Measurements from ENCODE around the gene ZNF692.
"Not testable (repeated sequence)": the region's sequence is repeated elsewhere in the genome, so short reads cannot be mapped to it uniquely, and the experiment has no call there.

ZNF692 gene

DNA sequence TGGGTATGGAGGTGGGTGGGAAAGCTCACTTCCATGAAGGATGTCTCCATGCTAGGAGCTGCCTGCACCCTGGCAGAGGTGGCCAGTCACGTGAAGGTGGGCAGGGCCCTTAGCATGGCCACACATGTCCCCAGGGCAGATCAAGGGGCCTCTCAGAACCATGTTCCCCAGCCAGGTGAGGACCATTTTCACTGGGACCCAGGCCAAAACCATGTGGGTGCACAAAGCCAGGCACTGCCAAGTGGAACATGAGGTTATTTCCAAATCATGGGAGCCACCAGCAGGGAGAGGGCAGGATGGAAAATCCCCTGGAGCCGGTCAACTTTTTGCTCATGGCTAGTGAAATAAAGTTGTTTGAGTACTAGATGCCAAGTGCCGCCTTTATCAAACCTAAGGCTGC lies 9.7 kb downstream of the ZNF692 start:
- DNase-seq, result no peak

DNA sequence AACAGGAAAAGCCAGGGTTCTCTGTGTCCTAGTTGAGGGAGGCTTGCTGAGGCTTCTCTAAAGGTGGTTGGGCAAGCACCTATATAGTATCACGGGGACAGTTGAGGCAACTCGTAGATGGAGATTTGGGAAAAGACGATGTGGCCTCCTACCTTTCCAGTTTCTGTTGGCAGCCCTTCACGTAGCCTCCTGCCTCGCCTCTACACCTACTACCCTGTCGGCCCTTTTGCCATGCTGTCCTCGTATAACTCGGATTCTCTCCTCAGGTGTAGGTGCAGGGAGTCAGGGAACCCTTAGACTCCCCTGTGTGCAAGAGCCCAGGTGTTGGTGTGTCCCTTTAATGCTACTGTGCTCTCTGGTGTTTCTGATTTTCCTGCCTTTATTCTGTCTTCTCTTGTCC lies 10.3 kb downstream of the ZNF692 start:
- no peak for DNase-seq

DNA sequence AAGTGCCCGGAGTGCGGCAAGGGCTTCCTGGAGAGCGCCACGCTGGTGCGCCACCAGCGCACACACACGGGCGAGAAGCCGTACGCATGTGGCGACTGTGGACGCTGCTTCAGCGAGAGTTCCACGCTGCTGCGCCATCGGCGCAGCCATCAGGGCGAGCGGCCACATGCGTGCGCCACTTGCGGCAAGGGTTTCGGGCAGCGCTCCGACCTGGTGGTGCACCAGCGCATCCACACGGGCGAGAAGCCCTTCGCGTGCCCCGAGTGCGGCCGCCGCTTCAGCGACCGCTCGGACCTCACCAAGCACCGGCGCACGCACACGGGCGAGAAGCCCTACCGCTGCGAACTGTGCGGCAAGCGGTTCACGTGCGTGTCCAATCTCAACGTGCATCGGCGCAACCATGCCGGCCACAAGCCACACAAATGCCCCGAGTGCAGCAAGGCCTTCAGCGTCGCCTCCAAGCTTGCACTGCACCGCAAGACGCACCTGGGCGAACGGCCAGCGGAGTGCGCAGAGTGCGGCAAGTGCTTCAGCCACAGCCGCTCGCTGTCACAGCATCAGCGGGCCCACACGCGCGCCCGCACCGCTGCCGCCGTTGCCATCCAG lies 10.8 kb downstream of the ZNF692 start:
- no peak for DNase-seq

DNA sequence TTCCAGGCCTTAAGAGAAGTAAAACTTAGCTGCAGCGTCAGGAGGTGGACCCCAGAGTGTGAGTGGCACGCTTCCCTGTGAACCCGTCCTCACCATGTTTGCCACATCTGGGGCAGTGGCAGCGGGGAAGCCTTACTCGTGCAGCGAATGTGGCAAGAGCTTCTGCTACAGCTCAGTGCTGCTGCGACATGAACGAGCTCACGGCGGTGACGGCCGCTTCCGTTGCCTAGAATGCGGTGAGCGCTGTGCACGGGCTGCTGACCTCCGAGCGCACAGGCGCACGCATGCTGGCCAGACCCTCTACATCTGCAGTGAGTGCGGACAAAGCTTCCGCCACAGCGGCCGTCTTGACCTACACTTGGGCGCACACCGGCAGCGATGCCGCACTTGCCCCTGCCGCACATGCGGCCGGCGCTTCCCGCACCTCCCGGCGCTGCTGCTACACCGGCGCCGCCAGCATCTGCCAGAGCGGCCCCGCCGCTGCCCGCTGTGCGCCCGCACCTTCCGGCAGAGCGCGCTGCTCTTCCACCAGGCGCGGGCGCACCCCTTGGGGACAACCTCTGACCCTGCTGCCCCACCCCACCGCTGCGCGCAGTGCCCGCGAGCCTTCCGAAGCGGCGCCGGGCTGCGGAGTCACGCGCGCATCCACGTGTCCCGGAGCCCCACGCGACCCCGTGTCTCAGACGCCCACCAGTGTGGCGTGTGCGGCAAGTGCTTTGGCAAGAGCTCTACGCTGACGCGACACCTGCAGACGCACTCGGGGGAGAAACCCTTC lies 11.5 kb downstream of the ZNF692 start:
- no peak for DNase-seq

DNA sequence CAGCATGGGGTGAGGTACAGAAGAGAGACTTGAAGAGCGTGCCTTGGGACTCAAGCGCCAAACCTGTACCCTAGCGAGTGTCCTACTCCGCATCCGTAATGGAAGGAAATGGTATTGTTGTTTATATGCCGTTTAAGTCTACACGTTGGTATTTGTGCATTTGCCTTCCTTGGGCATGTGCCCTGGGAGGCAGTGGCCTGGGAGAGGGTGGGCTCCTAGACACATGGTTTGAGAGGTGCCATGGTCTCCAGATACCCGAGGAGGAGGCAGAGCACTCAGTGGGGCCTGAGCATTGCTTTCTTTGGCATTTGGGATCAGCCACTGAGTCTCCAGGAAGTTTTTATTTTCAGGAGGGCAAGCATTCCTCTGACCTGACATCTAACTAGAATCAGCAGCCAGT lies 14.4 kb downstream of the ZNF692 start:
- no peak for DNase-seq

DNA sequence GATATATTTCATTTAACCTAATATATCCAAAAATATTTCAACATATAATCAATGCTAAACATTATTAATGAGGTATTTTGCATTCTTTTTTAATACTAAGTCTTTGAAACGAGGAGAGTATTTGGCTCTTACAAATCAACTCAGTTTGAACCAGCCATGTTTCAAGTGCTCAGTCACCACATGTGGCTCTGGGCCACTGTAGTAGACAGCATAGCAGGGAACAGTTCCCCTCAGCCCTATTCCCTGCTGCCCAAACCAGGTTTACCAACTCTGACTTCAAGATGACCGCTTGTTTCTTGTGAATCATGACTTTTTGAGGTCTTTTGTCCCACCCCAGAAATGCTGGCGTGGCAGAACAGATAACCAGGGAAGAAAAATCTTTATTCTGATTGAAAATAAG lies 15.2 kb downstream of the ZNF692 start:
- no peak for DNase-seq

DNA sequence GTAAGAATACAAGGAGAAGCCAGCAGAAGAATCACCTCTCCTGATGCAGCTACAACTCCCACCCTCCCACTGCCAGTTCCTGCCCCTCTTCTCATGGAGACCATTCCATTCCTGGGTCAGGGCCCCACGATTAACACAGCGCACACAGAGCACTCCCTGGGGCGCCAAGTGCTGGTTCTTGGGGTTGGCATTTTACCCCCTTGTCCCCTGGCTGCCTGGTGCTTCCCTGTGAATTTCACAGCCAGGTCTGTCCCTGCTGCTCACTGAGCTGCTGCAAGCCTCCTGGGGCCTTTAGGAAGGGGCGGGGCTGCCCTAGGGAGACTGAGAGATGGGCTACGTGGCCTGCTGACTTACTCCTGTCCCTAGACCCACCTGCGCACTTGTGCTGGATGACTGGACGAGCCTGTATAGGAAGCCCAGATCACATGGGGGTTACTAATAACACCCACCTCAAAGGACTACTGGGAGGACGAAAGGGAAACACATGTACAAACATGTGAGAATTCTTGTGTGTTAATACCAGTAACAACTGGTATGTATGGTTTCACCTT lies 16.0 kb downstream of the ZNF692 start:
- no peak for DNase-seq

DNA sequence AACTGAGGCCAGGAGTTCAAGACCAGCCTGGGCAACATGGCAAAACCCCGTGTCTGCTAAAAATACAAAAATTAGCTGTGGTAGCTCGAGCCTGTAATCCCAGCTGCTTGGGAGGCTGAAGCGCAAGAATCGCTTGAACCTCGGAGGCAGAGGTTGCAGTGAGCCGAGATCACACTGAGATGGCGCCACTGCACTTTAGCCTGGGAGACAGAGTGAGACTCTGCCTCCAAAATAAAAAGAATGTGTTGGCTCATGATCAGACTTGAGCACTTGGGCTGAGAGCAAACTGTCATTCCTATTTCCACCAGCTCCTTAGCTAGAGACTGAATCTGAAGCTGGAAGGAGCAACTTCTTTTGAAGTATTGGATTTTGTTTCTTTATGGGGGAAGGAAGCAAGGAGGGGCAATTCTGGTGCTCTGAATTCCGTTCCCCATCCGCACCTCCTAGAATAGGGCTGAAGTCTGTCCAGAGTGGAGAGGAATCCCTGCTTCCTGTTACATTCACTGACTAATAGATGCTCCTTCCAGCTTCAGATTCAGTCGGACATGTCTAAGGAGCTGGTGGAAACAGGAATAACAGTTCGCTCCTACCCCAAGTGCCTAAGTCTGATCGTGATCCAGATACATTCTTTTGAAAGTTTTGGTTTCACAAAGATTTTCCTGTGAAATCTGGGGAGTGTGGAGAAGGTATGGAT lies 17.0 kb downstream of the ZNF692 start:
- DNase-seq, result peak in 1 of 3 experiments; percentile 11

DNA sequence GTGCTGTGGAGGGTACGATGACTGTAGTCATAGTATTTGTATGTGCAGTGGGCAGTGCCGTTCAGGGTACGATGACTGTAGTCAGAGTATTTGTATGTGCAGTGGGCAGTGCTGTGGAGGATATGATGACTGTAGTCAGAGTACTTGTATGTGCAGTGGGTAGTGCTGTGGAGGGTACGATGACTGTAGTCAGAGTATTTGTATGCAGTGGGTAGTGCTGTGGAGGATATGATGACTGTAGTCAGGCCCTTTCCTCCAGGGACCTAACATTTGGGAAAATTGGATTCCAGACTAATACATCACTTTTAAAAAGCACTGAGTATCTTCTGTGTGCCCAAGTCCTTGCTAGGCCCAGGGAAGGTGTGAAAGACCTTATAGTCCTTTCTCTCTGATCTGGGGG lies 17.9 kb downstream of the ZNF692 start:
- DNase-seq, result no peak

DNA sequence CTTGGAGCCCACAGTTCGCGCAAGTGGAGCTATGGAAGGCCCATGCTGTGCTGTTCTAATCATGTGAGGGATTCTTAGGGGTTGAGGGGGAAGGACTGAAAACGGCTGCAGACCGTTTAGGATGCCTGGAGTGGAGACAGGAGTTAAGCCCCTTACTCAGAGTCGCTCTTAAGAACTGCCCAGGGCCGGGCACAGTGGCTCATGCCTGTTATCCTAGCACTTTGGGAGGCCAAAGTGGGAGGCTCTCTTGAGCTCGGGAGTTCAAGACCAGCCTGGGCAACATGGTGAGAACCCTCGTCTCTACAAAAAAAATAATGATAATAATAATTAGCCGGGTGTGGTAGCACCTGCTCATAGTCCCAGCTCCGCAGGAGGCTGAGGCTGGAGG lies 19.7 kb downstream of the ZNF692 start:
- peak in 1 of 3 experiments; percentile 82 for DNase-seq

DNA sequence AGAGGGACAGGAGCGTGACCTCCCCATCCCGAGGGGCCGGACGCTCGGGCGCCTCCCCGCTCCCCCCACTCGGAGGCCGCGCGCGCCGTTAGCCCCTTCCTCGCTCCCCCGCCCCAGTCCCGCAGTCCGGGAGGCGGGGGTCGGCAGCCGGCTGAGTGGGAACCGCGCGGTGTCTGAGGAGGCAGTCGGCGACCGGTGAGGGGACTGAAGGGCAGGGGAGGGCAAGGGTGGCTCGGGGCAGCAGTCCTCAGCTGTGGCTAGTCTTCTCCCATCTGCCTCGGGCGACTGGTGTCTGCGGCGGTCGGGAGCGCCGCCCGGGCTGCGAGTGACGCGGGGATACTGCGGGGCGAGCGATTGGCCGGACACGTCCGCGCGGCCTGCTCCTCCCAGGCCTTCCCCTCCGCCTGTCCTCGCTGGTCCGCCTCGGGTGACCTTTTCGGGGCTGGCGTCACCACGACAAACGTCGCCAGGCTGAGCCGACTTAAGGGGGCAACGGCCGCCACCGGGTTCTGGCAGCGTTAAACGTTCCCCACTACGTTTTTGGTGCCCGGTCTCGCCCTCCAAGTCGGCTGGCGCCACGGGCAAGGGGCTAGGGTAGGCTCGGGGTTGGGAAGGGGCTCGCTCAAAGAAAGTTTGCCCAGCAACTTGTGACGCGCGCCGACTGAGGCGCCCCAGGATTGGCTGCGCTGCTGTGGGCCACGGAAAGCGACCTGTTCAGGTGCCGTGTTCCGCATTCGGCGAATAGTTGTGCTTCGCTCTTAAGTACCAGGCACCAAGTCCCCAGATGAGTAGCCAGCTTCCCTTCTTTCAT lies 20.3 kb downstream of the ZNF692 start:
- peak; percentile 77 to 93 (median 91) for DNase-seq

DNA sequence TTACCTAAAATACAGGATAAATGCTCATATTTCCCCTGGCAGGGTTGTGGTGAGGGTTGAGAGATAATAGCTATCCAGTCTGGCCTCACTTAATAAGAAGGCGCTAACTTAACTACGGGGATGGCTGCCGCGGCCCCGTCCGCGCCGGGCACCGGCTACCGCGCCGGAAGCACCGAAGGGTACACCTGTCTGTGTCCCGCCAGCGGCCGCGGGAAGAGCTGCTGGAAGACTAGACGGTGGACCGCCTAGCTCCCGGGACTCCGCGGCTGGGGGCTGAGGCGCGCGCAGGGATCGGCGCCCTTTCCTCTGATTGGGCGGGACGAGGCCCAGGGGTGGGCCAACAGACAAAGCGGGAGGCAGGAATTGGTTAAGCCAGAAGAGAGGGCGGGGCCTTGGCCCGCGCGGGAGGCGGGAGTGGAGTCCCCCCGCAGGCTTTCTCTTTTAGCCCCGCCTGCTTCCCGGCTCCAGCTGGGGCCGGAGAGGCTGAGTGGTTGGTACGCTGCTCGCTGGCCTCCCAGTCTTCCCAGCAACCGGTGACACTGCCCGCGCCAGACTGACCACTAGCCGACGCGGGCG lies 21.0 kb downstream of the ZNF692 start, which contains the start of gene ZNF672:
Gene ZNF672, plus strand, starts transcription at position 444 of the 576 bp plus-strand sequence. CDS start 9,051 bp downstream, outside the sequence.
- peak; percentile 94 to 99 (median 97) for DNase-seq

DNA sequence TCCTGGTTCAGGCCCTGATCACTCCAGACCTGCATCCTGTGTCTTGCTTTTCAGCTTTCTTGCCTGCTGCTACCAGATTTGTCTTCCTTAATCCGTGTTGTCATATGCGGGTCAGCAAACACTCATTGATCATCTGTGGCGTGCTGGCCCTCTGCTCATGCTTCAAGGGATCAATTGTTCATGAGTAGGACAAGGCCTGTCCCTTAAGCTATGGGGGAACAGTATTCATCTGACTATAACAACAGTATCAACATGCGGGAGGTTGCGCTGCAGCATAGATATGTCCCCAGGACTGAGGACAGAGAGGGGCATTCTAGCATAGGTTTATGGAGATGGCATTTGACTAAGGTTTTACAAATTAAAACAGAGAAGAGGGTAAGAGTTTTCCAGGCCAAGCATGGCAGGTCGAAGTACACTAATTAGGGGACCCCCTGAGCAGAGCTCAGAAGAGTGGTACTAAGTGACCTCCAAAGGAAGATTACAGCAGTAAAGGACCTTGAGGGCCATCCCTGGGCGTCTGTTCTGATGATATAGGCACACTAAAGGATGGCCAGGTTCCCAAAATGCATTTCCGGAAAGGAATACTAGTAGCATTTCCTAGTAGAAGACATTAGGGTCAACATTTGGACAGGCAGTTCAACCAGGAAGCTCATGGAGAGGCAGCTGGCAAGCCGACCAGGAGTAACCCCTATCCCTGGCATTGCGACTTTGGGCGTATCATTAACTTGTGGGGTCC lies 21.7 kb downstream of the ZNF692 start:
- DNase-seq, result peak in 1 of 3 experiments; percentile 48

DNA sequence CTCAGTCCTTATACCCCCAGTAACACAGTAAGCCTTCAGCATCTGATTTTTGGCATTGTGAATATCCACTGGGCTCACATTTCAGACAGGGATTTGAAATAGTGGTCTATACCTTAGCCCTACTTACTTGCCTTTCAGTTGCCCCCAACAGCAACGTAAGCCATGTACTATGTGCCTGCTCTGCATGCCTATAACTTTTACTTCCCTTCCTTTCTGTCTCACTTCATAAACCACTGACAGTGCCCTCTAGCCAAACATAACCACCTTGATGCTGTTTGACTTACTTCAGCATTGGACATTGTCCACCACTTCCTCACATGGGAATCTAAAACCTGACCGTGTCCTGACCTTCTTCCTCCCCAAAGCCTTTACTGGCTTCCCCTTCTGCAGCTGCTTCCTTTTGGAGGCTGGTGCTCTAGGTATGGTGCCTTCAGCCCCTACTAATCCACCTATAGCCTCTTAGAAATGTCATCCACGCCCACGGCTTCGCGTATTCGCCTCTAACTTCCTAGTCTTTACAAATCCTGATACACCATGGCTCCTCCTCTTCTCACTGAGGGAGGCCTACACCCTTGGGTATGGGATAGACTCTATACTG lies 24.4 kb downstream of the ZNF692 start:
- no peak for DNase-seq

DNA sequence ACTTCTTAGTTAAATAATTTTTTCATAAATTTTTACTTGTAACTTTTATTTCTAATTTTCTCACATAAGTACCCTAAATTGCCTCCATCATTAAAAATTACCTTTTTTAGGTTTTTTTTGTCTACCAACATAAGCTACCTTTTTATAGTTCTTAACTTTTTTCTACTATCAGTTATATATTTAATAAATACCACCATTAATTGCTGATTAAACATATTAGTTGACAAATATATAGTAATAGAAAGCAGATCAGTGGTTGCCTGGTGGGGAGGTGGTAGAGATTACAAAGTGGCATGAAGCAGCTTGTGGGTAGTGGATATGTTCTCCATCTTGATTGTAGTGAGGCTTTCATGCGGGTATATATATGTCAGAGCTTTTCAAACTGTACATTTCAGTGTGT lies 27.0 kb downstream of the ZNF692 start:
- no peak for DNase-seq

DNA sequence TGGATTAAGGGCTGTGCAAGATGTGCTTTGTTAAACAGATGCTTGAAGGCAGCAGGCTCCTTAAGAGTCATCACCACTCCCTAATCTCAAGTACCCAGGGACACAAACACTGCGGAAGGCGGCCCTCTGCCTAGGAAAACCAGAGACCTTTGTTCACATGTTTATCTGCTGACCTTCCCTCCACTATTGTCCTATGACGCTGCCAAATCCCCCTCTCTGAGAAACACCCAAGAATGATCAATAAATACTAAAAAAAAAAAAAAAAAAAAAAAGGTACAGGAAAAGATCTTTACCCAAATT lies 28.2 kb downstream of the ZNF692 start:
- DNase-seq, result not testable (repeated sequence)

DNA sequence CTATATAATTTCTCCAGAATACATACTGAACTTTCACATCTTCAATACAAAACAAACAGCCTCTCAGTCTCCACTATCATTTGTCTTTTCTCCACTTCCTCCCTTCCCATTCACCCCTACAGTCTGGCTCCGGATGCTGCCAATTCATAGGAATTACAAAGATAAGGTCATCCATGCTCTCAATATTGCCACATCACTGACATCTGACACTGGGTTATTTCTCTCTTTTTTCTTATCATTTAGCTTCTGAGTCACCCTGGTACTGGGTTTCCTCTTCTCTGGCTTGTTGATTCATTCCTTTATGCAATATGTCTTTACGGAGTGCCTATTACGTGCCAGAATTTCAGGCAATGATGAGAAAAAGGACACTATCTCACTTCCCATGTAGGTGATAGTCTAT lies 30.0 kb downstream of the ZNF692 start:
- DNase-seq, result no peak

DNA sequence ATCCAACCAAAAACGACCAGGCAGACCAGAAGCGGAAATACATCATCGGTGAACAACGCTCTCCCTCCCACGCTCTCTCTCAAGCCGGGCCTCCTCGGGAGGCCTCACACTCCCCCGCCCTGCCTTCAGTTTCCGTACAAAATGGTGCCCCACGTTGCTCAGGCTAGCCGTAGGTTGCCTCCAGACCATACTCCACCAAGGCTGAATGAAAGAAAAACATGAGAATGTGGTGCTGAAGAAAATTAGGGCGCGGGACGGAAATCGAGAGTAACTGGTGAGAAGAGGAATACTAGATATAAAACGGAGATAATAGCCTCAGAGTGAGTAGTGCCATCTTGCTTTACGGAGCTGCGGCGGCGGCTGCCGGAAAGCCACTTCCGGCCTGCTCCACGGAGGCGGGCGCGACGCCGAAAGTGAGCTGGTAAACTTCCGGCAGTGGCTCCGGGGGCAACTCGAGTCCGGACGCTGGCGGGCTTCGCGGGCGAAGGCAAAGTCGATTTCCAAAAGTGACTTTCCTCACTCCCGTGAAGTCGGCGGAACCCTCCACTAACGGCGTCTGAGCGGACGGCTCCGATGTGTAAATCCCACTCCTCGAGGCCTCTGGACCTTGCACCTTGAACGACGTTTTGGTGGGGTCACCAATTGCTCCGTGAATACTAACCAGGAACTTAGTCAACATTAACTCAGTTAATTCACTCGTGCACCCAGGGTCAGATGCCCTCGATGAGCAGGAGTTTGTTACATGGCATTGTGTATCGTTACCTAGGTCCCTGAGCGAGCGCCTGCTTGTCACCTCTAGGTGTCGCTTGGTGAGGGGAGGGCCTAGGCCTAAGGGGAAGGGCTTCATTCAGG lies 32.8 kb downstream of the ZNF692 start, which contains the start of gene SH3BP5L:
Gene SH3BP5L, minus strand, starts transcription at position 7 of the 852 bp plus-strand sequence. CDS start 980 bp downstream, outside the sequence.
- DNase-seq, result peak; percentile 78 to 98 (median 97)

DNA sequence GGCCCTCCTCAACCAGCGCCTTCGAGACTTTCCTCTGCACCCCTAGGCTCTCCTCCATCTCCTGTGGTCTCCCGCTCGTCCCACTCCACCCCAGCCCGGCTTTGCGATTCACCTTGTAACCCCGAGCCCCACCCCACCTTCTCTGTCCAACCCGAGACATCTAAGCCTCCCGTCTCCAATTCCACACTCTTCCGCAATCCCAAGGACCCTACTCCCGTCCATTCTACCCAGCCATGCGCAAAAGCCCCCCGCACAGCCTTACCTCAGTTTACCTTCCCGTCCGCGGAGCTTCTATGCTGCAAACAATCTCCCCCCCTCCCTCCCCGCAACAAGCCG lies 33.3 kb downstream of the ZNF692 start:
- no peak for DNase-seq

DNA sequence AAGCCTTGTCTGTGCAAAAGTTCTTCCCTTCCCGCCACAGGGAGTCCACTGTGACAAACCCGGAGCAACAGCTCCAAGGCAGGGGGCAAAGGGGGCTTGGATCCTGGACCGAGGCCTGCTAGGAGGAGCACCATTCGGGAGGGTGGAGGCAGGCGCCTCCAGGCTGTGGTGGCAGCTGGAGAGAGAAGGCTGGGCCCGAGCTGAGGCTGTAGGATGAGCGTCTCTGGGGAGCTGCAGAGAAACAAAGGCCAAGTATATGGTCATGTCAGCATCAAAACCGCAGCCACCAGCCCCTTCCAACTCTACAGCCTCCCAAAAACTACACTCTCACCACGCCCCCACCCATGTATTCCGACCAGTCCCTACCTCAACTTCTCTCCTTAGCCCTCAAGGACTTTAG lies 33.7 kb downstream of the ZNF692 start:
- DNase-seq, result no peak
